BE2C (cell line): ENCODE results near the gene ST8SIA5.

ENCODE experiments used
- DNase-seq: peaks from one replicate; pipeline ENCODE4 v3.0.0-alpha.2; 2020
- H3K27me3 ChIP-seq: fragments of 250-450 bp; sonication (Bioruptor Pico); 2 replicates; pipeline ENCODE4 v1.5.1; 2020; ENCODE audit warnings: mild to moderate bottlenecking
- H3K36me3 ChIP-seq: fragments of 250-450 bp; sonication (Bioruptor Pico); 2 replicates; pipeline ENCODE4 v1.5.1; 2020; ENCODE audit warnings: mild to moderate bottlenecking
- H3K4me1 ChIP-seq: fragments of 250-450 bp; sonication (Bioruptor Pico); 2 replicates; pipeline ENCODE4 v1.5.1; 2020
- H3K4me3 ChIP-seq: 2 replicates; pipeline ENCODE4 v1.5.1; 2011; ENCODE audit warnings: low read depth, low read length
- H3K9me3 ChIP-seq: fragments of 250-450 bp; sonication (Bioruptor Pico); 2 replicates; pipeline ENCODE4 v1.5.1; 2020
- CTCF ChIP-seq: IDR thresholded peaks from 2 replicates; pipeline ENCODE4 v1.5.1; 2012; ENCODE audit warnings: mild to moderate bottlenecking, low read depth, low read length

ST8SIA5 gene

GRCh38 chr18:46736135-46736534, 20.7 kb downstream of the ST8SIA5 start:
- no peak overlapping the region for H3K4me3 ChIP-seq
- no peaks in the 10 kb centered on the region for H3K27me3 ChIP-seq
- no peaks in the 10 kb centered on the region for H3K9me3 ChIP-seq
- no peak for DNase-seq
- no peaks in the 10 kb centered on the region for H3K4me1 ChIP-seq
- no peaks in the 10 kb centered on the region for H3K36me3 ChIP-seq
- TF ChIP-seq CTCF, result no peak

GRCh38 chr18:46734981-46735380, 21.9 kb downstream of the ST8SIA5 start:
- TF ChIP-seq CTCF, result no peak
- Histone ChIP-seq H3K9me3 (no peaks in the 10 kb centered on the region), H3K27me3 (no peaks in the 10 kb centered on the region), H3K4me1 (no peaks in the 10 kb centered on the region), H3K36me3 (no peaks in the 10 kb centered on the region), H3K4me3 (no peak overlapping the region)
- no peak for DNase-seq

GRCh38 chr18:46733872-46734271, 23.0 kb downstream of the ST8SIA5 start:
- Histone ChIP-seq H3K27me3 (no peaks in the 10 kb centered on the region), H3K9me3 (no peaks in the 10 kb centered on the region), H3K4me3 (no peak overlapping the region), H3K36me3 (no peaks in the 10 kb centered on the region), H3K4me1 (no peaks in the 10 kb centered on the region)
- no peak for DNase-seq
- no peak for TF ChIP-seq CTCF

- no peaks in the 10 kb centered on the region for H3K4me1 ChIP-seq
- TF ChIP-seq CTCF, result no peak
- no peaks in the 10 kb centered on the region for H3K36me3 ChIP-seq
- H3K9me3 ChIP-seq, result no peaks in the 10 kb centered on the region
- H3K4me3 ChIP-seq, result no peak overlapping the region
- H3K27me3 ChIP-seq, result no peaks in the 10 kb centered on the region
- DNase-seq, result no peak
These were observed 24.1 kb downstream of the ST8SIA5 start for GRCh38 chr18:46732801-46733200.

GRCh38 chr18:46732201-46732600, 24.7 kb downstream of the ST8SIA5 start:
- H3K27me3 ChIP-seq, result no peaks in the 10 kb centered on the region
- TF ChIP-seq CTCF, result no peak
- H3K36me3 ChIP-seq, result no peaks in the 10 kb centered on the region
- DNase-seq, result no peak
- H3K4me3 ChIP-seq, result no peak overlapping the region
- H3K9me3 ChIP-seq, result no peaks in the 10 kb centered on the region
- H3K4me1 ChIP-seq, result no peaks in the 10 kb centered on the region

- no peaks in the 10 kb centered on the region for H3K9me3 ChIP-seq
- H3K36me3 ChIP-seq, result no peaks in the 10 kb centered on the region
- no peaks in the 10 kb centered on the region for H3K4me1 ChIP-seq
- DNase-seq, result no peak
- no peaks in the 10 kb centered on the region for H3K27me3 ChIP-seq
- no peak overlapping the region for H3K4me3 ChIP-seq
- no peak for TF ChIP-seq CTCF
These were observed 25.5 kb downstream of the ST8SIA5 start for GRCh38 chr18:46731316-46731715.
